Ascending aorta (tissue), 2 donors: Measurements from ENCODE around the gene HIF3A. TPM values are rescaled to one million over a fixed set of nuclear protein-coding genes. Genes with fewer than 3 reads are reported as not detected.
"Not testable (repeated sequence)": the region's sequence is repeated elsewhere in the genome, so short reads cannot be mapped to it uniquely, and the experiment has no call there.

ENCODE experiments used
- DNase-seq, 2 donors: peaks; one replicate each; pipeline ENCODE4 v3.0.0-alpha.2; 2019; ENCODE audit warnings: low spot score in 2 of 2
- H3K27ac ChIP-seq, 2 donors: fragments of 200-600 bp; sonication (generic); one replicate each; pipeline ENCODE4 v1.5.1; 2016 to 2017; ENCODE audit warnings: mild to moderate bottlenecking in 1 of 2
- H3K27me3 ChIP-seq: fragments of 200-600 bp; sonication (generic); one replicate; pipeline ENCODE4 v1.5.1; 2017
- H3K36me3 ChIP-seq, 2 donors: fragments of 200-600 bp; sonication (generic); one replicate each; pipeline ENCODE4 v1.5.1; 2016
- H3K4me1 ChIP-seq, 2 donors: fragments of 200-600 bp; sonication (generic); one replicate each; pipeline ENCODE4 v1.5.1; 2016 to 2017; ENCODE audit warnings: mild to moderate bottlenecking in 1 of 2
- H3K4me3 ChIP-seq, 2 donors: fragments of 200-600 bp; sonication (generic); one replicate each; pipeline ENCODE4 v1.5.1; 2016 to 2017; ENCODE audit warnings: mild to moderate bottlenecking in 1 of 2
- H3K9me3 ChIP-seq, 2 donors: fragments of 200-600 bp; sonication (generic); one replicate each; pipeline ENCODE4 v1.5.1; 2016
- intact Hi-C: fragments of 100-400 bp; cut with DNase I; formaldehyde crosslinking; loops from one replicate; pipeline ENCODE4 v1.15.1; 2023
- total RNA-seq: library from RNA; depleted of rRNA; stranded (reverse); fragments of >200 nt; gene quantifications from one replicate; pipeline ENCODE4 v1.1.0, GENCODE V29; 2016
- TF ChIP-seq, protein P1 (sequence below), 3 experiments: fragments of 200-600 bp in 2 of 3; fragments of 450-650 bp in 1 of 3; sonication (generic) in 2 of 3; IDR thresholded peaks; one replicate each; pipeline ENCODE4 v1.5.1; 2016 to 2019; ENCODE audit warnings: antibody characterized with exemption in 3 of 3, mild to moderate bottlenecking in 1 of 3, moderate library complexity in 1 of 3

The HIF3A gene
- 591 TPM for total RNA-seq

DNA sequence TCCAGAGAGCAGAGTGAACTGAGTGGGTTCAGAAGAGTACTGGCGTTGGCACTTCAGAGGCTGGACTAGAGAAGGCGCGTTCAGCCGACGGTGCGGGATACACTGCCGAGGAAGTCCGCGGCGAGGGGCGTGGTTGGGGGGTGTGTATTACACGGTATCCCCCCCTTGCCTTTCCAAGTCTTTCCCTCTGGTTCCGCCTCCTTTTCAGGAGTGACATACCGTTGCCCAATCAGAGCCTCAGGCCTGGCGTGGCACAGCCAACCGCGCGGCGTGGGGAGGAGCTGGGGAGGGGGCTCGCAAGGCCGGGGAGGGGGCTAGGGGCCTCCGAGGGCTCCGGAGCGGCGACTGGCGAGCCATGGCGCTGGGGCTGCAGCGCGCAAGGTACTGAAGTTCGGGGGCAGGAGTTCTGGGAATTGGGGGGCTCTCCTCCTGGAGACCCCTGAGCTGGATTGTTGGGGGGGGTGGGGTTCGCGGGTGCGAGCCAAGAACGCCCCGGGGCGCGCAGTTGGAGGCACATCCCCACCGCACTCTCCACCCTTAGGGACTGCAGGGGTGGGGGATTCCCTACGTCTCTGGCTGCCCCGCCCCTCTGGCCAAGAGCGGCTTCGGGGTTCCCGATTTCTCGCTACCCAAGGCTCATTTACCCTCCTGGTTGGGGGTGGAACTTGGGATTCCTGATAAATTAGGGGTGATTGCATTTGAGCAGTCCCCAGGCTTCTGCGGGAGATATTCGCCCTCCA is at the start of gene HIF3A:
HIF3A (plus strand) TSS at position 321 of the 740 bp plus-strand sequence; CDS start at position 356, 35 bp downstream.
- TF ChIP-seq, protein P1, sequence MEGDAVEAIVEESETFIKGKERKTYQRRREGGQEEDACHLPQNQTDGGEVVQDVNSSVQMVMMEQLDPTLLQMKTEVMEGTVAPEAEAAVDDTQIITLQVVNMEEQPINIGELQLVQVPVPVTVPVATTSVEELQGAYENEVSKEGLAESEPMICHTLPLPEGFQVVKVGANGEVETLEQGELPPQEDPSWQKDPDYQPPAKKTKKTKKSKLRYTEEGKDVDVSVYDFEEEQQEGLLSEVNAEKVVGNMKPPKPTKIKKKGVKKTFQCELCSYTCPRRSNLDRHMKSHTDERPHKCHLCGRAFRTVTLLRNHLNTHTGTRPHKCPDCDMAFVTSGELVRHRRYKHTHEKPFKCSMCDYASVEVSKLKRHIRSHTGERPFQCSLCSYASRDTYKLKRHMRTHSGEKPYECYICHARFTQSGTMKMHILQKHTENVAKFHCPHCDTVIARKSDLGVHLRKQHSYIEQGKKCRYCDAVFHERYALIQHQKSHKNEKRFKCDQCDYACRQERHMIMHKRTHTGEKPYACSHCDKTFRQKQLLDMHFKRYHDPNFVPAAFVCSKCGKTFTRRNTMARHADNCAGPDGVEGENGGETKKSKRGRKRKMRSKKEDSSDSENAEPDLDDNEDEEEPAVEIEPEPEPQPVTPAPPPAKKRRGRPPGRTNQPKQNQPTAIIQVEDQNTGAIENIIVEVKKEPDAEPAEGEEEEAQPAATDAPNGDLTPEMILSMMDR (IDR thresholded peaks at IDR 0.05): no peak
- Histone ChIP-seq H3K27ac (peak within 1 kb of the TSS; percentile 90 to 97), H3K4me3 (peak within 1 kb of the TSS; percentile 65 to 72), H3K4me1 (peaks cover 21 to 49% of the 10 kb centered on the region in 2 donors), H3K27me3 (no peaks in the 10 kb centered on the region), H3K36me3 (no peaks in the 10 kb centered on the region), H3K9me3 (no peaks in the 10 kb centered on the region)
- peak; percentile 17 to 71 for DNase-seq
- intact Hi-C loops: loop anchor here (5.0 kb wide), 2 partner anchors 80 to 190 kb away; no protein-coding TSS in a partner anchor

DNA sequence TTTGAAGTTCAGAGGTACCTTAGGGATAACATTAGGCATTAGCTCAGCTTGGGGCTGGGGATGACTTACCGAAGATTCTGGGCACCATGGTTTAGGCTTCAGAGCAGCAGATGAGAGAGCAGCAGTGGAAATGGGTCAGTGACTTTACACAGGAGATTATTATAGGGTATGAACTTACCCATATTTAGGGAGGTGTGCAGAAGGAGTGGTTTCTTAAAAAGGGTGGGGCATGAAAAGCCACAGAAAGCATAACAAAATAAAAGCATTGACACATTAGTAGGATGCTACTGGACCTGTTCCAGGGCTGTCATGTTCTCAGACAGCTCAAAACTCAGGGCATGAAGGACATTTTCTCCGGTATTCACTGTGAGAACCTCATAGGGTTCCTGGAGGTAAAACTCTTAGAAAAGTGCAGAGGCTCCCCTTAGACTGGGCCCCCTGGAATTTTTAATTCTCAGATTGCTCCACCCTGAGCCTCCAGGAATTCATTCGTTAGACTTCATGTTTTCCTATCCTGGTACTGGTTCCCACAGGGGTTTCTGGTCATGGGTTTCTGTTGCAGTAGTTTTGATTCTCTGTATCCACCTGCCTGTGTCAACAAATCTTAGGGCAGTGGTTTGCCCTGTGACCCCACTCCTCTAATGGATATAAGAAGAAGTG is 46.6 kb upstream of the HIF3A start:
- H3K36me3 ChIP-seq: no peaks in the 10 kb centered on the region
- H3K27me3 ChIP-seq: no peaks in the 10 kb centered on the region
- no peak overlapping the region for H3K27ac ChIP-seq
- no peaks in the 10 kb centered on the region for H3K9me3 ChIP-seq
- TF ChIP-seq, protein P1 (IDR thresholded peaks at IDR 0.05): no peak
- no peak for DNase-seq
- no peak overlapping the region for H3K4me3 ChIP-seq
- H3K4me1 ChIP-seq: no peaks in the 10 kb centered on the region
- intact Hi-C loops: no loop called here

DNA sequence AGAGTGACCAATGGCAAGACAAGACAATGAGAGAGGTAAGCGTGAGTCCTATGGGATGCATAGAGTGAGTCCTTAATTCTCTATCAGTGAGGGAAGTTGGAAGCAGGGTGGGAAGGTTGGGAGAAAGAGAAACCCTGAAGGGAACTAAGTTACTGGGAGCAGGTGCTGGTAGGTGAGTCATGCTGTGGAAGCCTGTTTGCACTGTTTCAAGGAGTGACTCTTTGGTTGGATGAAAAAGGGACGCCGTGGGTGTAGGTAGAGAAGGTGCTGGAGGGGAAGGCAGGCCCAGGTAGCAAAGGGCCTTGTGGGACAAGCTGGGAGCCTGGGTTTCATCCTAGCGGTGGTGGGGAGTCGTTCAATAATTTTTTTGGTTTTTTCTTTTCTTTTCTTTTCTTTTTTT is 45.4 kb upstream of the HIF3A start:
- no peaks in the 10 kb centered on the region for H3K27me3 ChIP-seq
- no peak for DNase-seq
- intact Hi-C loops: no loop called here
- no peaks in the 10 kb centered on the region for H3K9me3 ChIP-seq
- no peaks in the 10 kb centered on the region for H3K36me3 ChIP-seq
- TF ChIP-seq, protein P1 (IDR thresholded peaks at IDR 0.05): no peak
- H3K4me1 ChIP-seq: no peaks in the 10 kb centered on the region
- no peak overlapping the region for H3K27ac ChIP-seq
- no peak overlapping the region for H3K4me3 ChIP-seq

DNA sequence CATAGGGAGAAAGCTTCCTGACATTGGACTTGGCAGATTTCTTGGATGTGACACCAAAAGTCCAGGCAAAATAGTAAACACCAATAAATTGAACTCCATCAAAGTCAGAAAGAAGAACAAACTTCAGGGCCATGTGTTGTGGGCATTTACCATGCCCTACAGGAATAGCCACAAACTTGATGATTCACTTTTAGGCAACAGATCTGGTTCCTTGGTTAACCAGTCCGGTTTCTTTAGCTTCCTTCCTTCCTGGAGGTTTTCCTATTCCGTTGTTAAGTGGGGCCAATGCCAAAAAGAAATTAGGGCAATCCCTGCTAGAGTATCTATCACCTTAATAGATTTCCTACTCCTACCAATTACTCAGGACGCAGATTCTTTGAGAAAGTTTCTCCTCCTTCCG is 42.1 kb upstream of the HIF3A start:
- intact Hi-C loops: no loop called here
- TF ChIP-seq, protein P1 (IDR thresholded peaks at IDR 0.05): no peak
- no peaks in the 10 kb centered on the region for H3K27me3 ChIP-seq
- H3K4me1 ChIP-seq: no peaks in the 10 kb centered on the region
- no peaks in the 10 kb centered on the region for H3K9me3 ChIP-seq
- no peaks in the 10 kb centered on the region for H3K36me3 ChIP-seq
- no peak for DNase-seq
- H3K27ac ChIP-seq: no peak overlapping the region
- no peak overlapping the region for H3K4me3 ChIP-seq

DNA sequence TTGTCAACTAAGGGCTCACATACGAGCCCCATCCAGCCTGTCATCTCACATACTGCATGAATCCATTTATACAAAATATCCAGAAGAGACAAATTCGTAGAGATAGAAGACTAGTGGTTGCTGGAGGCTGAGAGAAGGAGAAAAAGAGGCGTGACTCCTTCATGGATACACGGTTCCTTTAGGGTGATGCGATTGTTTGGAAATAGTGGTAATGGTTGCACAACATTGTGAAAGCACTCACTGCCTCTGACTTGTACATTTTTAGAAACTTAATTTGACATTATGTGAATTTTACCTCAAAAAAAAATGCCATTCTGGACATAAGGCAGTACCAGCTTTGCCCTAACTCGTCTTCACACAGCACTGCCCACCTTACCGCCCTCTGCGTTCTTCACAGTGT is 40.0 kb upstream of the HIF3A start:
- DNase-seq: no peak
- TF ChIP-seq, protein P1 (IDR thresholded peaks at IDR 0.05): no peak
- intact Hi-C loops: no loop called here

DNA sequence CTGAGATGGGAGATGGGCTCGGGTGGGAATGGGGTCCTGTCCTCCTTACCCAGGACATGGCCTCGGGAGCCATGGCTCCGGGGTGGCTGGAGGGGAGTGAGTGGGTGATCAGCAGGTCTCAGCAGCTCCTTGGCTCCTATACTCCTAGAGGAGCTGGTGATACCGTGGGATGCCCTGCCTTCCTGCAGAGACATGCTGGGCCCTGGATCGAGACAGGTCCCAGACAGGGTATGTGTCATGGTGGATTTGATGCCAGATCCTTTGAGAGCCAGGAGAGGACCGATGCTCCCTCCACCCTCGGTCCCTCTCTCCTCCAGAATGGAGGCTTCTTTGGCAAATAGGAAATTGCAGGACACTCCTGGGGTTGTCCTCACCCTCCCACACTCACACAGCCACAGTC is 35.3 kb upstream of the HIF3A start:
- H3K27me3 ChIP-seq, H3K4me1 ChIP-seq, H3K4me3 ChIP-seq, DNase-seq, H3K27ac ChIP-seq, H3K36me3 ChIP-seq, H3K9me3 ChIP-seq, intact Hi-C loops: not testable (repeated sequence)

More for the DNA sequence above, 40.0 kb upstream of the HIF3A start:
- Histone ChIP-seq H3K36me3 (no peaks in the 10 kb centered on the region), H3K9me3 (no peaks in the 10 kb centered on the region), H3K27ac (no peak overlapping the region), H3K4me3 (no peak overlapping the region), H3K27me3 (no peaks in the 10 kb centered on the region), H3K4me1 (no peaks in the 10 kb centered on the region)

DNA sequence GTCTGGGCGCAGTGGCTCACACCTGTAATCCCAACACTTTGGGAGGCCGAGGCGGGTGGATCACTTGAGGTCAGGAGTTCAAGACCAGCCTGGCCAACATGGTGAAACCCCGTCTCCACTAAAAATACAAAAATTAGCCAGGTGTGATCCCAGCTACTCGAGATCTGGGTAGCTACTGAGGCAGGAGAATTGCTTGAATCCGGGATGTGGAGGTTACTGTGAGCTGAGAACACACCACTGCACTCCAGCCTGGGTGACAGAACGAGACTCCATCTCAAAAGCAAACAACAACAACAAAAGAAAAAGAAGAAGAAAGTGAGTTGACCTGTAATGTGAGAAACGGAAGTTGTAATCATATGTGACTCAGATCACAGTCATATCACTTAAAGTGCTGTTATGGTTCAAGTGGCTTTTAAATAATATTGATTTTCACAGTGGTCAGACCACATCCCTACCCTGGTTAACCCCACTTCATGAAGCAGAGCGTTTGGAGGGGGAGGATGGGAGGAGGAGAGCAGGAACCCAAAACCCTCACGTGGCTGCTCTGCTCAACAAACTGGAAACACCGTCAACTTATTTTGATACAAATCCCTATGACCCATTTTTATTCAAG is 34.1 kb upstream of the HIF3A start:
- H3K27me3 ChIP-seq, H3K36me3 ChIP-seq, intact Hi-C loops, H3K4me1 ChIP-seq, H3K27ac ChIP-seq, H3K9me3 ChIP-seq, H3K4me3 ChIP-seq, DNase-seq: not testable (repeated sequence)

DNA sequence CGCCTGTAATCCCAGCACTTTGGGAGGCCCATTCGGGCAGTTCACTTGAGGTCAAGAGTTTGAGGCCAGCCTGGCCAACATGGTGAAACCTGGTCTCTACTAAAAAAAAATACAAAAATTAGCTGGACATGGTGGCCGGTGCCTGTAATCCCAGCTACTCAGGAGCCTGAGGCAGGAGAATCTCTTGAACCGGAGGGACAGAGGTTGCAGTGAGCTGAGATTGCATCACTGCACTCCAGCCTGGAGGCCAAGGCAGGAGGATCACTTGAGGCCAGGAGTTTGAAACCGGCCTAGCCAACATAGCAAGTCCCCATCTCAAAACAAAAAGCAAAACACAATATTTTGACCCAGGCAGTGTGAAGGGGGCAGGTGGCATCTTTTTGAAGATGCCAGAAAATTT is 32.0 kb upstream of the HIF3A start:
- H3K4me1 ChIP-seq, H3K27me3 ChIP-seq, H3K4me3 ChIP-seq, H3K9me3 ChIP-seq, H3K27ac ChIP-seq, DNase-seq, H3K36me3 ChIP-seq: not testable (repeated sequence)
- intact Hi-C loops: loop anchor here (1.0 kb wide), 2 partner anchors 182 to 236 kb away; no protein-coding TSS in a partner anchor
